GM12801 (cell line): Measurements from ENCODE around the gene CARMIL1.

Source experiments
- TF ChIP-seq, protein P1 (sequence below): IDR thresholded peaks from one replicate; pipeline ENCODE4 v1.5.1; 2011; ENCODE audit warnings: control low read depth; ENCODE audit not compliant: insufficient read length; ENCODE audit errors: extremely low read depth

The CARMIL1 gene

DNA sequence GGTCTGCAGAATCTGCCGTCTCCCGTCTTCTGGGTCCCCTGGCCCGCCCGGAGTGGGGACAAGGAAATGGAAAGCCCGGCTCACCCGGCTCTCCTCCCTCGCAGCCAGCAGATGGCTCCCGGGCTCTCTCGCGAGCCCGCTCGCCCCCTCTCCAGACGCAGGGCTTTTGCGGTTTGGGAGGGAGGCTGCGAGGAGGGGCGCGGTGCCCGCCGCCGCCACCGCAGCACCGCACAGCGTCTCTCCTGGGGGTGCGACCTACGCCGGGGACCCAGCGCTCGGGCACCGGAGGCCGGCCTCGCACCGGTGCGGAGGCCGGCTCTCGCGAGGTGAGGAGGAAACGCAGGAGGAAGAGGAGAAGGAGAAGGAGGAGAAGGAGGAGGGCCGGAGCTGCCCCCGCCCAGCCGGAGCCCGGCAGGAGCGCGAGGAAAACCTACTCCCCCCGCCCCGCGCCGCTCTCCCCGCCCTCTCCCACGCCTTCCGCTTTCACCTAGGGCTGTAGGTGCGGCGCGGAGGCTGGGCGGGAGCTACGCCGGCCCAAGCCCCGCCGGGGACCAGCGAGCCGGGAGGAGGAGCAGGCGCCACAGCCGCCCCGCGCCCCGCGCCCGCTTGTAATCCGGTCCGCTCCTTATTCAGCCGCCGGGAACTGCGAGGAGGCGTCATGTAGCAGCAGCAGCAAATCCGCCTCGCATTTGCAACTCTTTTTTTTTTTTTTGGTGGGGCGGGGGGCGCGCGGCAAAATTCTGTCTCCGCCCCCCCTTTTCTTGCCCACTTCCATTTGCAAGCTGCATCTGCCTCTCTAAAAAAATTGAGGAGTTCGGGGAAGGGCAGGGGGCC, at the start of gene CARMIL1:
CARMIL1 (plus strand) TSS at position 461 of the 834 bp plus-strand sequence. CDS start 422 bp downstream, outside the sequence.
- TF ChIP-seq, protein P1, sequence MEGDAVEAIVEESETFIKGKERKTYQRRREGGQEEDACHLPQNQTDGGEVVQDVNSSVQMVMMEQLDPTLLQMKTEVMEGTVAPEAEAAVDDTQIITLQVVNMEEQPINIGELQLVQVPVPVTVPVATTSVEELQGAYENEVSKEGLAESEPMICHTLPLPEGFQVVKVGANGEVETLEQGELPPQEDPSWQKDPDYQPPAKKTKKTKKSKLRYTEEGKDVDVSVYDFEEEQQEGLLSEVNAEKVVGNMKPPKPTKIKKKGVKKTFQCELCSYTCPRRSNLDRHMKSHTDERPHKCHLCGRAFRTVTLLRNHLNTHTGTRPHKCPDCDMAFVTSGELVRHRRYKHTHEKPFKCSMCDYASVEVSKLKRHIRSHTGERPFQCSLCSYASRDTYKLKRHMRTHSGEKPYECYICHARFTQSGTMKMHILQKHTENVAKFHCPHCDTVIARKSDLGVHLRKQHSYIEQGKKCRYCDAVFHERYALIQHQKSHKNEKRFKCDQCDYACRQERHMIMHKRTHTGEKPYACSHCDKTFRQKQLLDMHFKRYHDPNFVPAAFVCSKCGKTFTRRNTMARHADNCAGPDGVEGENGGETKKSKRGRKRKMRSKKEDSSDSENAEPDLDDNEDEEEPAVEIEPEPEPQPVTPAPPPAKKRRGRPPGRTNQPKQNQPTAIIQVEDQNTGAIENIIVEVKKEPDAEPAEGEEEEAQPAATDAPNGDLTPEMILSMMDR, result no peak

DNA sequence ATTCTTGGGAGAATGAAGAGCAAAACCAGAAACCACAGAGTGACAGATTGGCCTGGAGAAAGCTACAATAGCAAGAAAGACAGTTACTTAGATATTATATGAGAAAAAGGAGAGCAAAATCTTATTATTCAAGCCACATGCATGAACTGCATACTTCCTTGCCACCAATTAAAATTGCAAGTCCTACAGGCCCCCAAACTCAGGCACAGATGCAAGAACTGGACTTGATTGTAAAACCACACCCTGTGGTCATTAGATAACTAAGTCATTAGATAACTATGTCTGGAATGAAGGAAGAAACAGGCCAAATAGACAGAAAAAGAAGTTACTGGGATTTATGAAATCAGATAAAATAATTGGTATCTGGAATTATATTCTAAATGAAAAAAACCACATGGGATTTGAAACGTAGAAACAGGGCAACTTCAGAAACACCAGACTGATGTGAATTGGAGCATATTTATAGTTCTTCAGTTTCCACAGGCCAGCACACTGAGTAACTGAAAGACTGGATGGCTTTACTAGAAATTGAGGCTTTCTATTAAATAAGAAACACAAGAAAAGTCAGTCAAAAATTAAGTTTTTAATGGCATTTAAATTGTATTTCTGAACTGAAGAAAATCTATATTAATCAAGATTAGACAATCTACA, 49.4 kb upstream of the CARMIL1 start:
- TF ChIP-seq, protein P1, result no peak

DNA sequence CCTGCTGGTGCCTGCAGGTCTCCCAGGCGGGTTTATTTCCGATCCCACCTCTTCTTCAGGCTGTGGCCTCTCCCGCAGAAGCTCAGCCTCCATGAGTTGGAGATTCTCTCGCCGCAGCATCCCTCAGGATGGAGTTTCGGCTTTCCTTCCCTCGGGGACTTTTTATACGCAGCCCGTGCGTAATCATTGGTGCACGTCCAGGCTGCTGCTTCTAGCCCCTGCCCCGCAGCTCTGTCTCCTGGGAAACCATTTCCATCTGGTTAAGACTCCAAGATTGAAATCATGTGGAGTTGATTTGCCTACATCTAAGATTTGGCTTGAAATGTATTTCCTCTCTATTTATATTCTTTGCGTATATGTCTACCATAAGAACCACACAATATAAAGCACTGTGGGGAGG, 46.7 kb upstream of the CARMIL1 start:
- TF ChIP-seq, protein P1, result no peak

DNA sequence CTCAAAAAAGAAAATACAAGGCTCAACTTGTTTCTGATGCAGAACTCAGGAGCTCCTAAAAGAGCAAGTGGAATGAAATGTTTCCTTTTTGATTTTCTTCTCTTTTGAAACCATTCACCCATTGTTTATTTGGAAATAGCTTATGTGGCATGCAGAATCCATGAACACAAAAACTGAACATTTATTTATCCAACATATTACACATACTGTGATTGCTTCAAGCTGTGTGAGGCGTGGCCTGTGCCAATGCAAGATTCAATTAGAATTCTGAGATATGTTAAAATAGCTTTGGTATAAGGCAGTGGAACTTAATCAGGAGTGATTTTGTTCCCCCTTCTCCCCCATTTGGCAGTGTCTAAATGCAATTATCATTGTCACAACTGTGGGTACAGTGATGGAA, 45.9 kb upstream of the CARMIL1 start:
- TF ChIP-seq, protein P1, result no peak

DNA sequence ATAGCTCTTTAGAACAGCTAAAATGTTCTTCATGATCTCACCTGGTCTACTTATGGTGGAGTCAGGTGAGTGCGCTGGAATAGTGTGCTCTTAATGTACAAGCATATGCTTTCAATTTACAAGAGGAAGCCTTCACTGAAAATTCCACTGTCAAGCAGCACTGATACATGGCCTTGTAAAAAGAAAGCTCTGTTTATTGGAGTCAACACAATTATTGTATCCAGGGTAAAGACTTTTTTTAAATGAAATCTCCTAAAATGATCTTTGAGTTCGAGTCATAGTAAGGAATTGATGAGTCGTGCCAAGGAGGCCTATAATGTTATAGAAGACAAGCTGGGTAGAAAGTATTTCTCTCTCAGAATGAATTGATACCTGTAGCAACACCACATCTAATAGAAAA, 41.6 kb upstream of the CARMIL1 start:
- TF ChIP-seq, protein P1, result no peak

DNA sequence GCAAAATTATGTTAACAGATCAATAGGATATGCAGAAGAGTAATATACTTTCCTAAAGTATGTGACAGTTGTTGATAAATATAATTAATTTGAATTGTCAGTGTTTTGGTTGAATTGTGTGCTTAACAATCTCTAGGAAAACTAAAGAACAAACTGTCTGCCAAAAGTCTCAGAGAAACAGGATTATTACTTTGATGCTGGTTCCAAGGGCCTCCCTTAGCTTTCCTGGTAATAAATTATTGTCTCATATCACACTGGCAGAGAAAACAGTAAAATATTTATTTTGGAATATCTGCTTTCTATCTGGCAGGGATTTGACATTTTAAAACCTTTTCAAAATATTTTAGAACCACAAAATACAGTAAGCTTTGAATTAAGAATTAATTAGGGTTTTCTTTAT, 40.1 kb upstream of the CARMIL1 start:
- TF ChIP-seq, protein P1, result no peak

DNA sequence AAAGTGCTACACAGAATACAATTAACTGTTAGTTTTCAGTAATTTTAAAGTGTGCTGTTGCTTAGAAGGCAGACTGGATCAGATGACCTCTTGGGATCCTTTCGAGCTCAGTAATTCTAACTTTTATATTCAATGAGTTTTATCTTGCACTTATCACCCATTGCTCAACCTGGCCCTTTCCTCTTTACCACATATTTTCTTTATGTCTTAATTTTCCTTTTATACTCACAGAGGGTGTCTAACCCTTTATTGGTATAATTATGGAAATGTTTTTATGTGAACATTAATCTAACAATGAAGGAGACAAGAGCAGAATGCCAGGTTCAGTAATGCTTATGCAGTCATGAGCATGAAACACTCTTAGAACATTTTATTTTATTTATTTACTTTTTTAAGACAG, 39.7 kb upstream of the CARMIL1 start:
- TF ChIP-seq, protein P1, result no peak
